Middle frontal gyrus (tissue), 1 donor: ENCODE measurements around the gene TMEM100.
"Not testable (repeated sequence)": the region's sequence is repeated elsewhere in the genome, so short reads cannot be mapped to it uniquely, and the experiment has no call there.

Experiments
- DNase-seq: peaks from one replicate; pipeline ENCODE4 v3.0.0-alpha.2; 2015; ENCODE audit warnings: low spot score; ENCODE audit errors: extremely low spot score

TMEM100 gene

DNA sequence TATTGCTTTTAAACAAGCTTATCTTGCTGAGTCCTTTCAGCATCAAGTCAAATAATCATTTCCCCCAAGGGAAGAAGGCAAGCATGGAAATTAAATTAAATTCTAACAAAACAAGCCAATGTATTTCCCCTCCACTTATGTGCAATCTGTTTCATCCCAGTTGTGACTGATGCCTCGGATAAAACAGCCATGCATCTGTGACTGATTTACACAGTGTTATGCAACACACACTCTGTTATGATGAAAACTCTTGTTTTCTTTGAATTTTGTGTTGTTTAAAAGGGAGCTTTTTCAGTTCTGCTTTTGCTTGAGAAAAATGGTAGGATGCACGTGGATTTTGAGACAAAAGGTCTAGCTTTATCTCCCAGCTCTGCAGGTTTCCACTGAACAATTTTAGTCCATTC, 32.6 kb downstream of the TMEM100 start:
- DNase-seq, result no peak

DNA sequence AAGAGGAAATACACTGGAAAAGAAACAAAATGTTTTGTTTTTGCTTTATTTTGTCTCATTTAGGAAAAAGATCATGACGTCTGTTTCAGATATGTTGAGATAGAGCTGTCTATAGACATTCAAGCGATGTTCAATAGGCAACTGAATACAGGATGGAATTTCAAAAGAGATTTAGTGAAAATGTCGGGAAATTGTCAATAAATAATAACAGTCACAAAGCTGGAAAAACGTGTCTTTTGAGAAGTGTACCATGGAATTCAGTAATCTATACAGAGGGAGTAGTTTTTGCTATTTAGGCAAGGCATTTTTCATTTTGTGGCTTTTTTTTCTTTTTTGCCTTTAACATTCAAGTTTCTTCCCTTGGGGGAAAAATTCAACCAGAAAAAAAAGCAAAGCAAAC, 33.0 kb downstream of the TMEM100 start:
- no peak for DNase-seq

DNA sequence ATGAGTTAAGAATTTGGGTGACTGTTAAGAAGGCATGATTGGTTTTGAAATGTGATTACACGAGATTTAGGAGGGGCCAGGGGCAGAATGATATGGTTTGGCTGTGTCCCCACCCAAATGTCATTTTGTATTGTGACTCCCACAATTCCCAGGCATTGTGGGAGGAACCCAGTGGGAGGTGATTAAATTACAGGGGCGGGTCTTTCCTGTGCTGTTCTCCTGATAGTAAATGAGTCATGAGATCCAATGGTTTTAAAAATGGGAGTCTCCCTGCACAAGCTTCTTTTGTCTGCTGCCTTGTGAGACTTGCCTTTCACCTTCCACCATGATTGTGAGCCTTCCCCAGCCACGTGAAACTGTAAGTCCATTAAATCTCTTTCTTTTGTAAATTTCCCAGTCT, 34.6 kb downstream of the TMEM100 start:
- DNase-seq, result no peak

DNA sequence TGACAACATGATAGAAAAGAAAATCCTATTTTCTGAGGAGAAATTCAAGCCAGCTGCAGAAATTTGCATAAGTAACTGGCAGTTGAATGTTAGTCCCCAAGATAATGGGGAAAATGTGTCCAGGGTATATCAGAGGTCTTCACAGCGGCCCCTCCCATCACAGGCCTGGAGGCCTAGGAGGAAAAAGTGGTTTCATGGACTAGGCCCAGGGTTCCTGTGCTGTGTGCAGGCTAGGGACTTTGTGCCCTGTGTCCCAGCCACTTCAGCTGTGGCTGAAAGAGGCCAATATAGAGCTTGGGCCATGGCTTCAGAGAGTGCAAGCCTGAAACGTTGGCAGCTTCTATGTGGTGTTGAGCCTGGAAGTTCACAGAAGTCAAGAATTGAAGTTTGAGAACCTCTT, 35.6 kb downstream of the TMEM100 start:
- DNase-seq, result no peak

DNA sequence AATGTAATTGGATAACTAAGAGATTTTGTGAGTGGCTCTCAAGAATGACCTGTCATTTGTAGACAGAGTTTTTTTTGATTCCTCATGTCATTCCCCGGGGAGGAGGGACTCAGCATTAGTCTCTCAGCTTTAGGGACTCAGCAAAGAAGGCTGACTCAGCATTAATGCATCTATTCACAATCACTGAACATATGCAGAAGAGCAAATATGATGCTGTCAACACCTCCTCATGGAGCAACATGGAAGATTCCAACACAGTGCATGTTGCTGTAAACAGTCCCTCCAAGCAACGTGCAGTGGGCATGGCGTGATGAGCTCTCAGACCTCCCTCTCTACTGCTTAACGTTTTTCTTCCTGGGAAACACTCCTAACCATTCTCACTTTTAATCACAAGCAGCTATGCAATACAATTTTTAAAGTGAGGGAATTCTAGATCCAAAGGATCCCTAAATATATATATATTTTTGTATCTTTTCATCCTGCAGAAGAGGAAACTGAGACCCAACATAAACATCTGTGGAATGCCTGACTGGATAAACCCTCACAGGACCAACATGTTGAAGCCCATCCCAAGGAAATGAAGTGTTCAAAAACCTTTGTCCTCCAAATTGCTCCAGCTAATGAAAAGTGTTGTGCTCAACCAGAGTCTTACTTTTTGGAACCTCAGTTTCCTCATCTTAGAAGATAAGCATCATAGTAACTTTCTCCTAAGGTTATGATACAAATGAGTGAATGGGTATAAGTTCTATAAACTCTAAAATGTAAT, 38.9 kb downstream of the TMEM100 start:
- no peak for DNase-seq

DNA sequence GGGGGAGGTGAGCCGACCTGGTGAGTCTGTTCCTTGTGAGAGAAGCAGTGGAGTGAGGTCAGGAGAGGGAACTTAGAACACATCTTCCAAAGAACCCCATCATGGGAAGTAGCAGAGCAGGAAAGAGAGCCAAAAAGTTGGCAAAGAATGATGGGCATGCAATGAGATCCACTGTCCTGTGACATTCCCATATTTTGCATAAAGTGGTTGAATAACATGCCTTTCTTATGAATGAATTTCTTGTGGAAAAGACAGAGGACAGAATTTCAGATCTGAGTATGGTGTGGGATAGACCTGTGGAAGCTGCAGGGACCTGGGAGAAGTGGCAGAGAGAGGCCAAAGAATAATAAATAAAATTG, 41.3 kb downstream of the TMEM100 start:
- no peak for DNase-seq

DNA sequence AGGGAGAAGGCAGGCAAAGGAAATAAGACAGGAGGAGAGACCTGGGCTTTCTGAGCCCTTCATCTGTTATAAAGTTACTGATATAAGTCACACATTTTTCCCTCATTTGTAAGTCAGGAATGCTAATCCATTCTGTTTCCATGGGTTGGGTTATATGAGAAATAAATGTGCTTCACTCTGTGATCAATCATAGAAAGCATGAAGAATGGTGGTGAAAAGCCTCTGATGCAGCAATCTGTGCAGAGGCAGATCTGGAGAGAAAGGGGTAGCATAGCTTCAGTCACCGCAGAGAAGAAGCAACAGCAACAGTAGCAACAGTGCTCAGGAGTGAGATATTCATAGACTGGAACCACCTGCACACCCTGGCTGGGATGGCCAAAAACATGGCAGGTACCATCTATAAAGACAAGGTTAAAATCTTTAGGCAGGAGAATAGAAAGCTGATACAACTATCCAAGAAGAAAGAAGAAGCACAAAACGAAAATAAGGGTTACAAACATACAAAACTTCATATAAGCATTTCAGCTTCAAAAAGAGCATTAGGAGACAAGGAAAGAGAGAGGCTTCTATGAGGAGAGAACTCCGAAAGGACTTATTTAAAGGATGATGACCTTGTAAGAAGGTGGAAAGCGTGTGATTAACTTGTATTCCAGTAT, 41.9 kb downstream of the TMEM100 start:
- no peak for DNase-seq

DNA sequence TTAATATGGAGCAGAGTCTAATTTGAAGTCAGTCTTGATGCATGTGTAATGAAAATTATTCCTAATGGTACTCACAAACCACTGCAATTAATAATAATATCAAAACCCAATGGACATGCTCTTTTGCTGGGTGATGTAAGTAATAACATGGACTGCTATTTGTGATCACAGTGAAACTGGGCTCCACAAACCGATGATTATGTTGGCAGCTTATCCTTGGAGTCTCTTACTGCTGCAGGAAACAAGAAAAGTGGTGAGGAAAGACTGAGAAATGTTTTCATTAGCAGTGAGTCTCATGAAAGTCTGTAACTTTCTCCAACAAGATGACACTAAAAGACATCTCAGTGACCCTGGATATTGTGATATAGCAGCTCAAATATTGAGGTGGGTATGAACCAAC, 45.2 kb downstream of the TMEM100 start:
- DNase-seq, result no peak

DNA sequence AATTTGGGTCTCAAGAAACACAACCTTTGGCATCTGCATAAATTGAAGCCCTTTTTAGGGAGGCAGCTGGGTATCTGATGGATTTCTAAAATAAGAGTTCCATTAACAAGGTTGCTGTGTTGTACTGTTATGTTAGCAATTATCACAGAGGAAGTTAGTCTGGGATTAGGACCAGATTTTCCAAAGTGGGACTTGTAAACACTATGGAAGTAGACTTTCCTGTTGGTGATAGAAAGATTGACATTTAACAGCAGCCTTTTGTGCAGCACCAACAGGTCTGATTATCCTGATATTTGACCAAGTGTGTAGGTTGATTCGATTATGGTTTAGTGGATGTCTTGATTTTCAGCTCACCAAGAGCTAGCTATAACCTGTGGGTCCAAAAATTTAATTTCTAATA, 46.4 kb downstream of the TMEM100 start:
- no peak for DNase-seq

DNA sequence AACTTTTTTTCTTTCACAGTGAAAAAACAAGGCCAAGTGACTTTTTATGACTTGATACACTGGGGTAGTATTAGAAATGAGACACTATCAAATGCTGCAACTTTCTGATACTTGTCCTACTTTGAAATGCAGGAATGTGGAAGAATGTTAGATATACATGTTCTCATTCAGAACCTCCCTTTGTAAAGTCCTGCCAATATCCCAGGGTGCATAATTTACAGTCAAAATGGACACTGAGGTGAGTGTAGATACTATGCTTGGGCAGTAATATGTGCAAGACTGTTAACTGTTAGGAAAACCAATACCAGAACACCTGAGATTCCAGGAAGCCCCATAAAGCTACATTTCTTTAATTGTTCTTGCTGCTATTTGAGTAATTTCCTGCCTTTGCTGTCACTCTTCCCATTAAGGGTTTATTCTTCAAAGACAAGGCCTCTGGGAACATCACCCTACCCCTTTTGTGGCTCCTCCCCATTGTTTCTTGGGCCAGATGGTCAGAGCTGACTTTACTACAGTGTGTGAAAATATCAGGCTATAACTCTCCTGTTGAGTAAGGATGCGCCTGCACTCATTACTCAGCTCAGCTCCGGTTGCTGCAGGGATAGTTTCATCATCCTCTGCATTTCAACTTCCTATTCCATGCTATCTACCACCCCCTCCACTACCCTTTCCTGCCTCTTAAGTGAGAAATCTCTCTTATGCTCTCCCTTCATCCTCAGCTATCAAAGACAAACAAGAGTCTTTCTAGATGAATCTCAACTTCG, 48.7 kb downstream of the TMEM100 start:
- no peak for DNase-seq

DNA sequence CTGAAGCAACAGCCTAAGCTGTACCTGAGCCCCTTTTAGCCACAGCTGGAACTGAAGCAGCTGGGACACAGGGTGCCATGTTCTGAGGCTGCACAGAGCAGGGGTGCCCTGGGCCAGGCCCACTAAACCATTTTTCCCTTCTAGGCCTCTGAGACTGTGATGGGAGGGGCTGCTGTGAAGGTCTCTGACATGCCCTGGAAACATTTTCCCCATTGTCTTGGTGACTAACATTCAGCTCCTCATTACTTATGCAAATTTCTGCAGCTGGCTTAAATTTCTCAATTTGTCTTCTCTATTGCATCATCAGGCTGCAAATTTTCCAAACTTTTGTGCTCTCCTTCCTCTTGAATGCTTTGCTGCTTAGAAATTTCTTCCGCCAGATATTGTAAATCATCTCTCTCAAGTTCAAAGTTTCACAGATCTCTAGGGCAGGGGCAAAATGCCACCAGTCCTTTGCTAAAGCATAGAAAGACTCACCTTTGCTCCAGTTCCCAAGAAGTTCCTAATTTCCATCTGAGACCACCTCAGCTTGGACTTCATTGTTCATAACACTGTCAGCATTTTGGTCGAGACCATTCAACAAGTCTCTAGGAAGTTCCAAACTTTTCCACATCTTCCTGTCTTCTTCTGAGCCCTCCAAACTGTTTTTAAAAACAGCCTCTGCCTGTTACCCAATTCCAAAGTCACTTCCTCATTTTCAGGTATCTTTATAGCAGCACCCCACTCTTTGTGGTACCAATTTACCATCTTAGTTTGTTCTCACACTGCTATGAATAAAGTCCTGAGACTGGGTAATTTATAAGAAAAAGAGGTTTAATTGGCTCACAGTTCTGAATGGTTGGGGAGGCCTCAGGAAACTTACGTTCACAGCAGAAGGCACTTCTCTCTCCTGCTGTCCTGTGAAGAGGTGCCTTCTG, 49.8 kb downstream of the TMEM100 start:
- no peak for DNase-seq

DNA sequence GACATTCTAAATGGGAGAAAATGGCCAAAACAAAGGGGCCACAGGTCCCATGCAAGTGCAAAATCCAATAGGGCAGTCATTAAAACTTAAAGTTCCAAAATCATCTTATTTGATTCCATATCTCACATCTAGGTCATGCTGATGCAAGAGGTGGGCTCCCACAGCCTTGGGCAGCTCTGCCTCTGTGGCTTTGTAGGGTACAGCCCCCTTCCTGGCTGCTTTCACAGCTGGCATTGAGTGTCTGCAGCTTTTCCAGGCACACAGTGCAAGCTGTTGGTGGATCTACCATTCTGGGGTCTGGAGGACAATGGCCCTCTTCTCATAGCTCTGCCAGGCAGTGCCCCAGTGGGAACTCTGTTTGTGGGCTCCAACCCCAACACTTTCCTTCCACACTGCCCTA, 50.7 kb downstream of the TMEM100 start:
- DNase-seq, result not testable (repeated sequence)
